GM12875 (cell line): ENCODE measurements around the gene MAG.

Experiments
- H3K4me3 ChIP-seq: one replicate; pipeline ENCODE4 v1.5.1; 2011; ENCODE audit warnings: low read depth, low read length, control low read depth
- TF ChIP-seq, protein P1 (sequence below): IDR thresholded peaks from 2 replicates; pipeline ENCODE4 v1.5.1; 2011; ENCODE audit warnings: low read depth, mild to moderate bottlenecking, control low read depth, inconsistent platforms, low read length, moderate library complexity, borderline replicate concordance; ENCODE audit not compliant: insufficient read depth

MAG gene

DNA sequence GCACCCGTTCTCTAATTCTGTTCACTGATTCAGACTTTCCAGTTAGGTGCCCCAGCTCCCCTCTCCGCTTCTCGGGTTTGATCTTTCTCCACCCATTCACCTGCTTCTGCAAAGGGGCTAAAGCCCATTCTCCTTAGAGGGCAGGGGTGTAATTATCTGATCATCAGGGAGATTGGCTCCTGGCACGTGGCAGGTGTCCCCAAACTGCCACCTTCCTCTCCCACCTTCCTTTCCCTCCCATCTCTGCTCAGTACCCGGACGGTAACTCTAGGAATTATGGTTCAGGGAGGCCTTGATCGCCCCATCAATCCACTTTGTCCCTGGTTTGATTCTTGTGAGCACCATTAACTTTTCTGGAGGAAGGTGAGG is 56.0 kb downstream of the MAG start:
- no peak overlapping the region for H3K4me3 ChIP-seq
- TF ChIP-seq, protein P1, sequence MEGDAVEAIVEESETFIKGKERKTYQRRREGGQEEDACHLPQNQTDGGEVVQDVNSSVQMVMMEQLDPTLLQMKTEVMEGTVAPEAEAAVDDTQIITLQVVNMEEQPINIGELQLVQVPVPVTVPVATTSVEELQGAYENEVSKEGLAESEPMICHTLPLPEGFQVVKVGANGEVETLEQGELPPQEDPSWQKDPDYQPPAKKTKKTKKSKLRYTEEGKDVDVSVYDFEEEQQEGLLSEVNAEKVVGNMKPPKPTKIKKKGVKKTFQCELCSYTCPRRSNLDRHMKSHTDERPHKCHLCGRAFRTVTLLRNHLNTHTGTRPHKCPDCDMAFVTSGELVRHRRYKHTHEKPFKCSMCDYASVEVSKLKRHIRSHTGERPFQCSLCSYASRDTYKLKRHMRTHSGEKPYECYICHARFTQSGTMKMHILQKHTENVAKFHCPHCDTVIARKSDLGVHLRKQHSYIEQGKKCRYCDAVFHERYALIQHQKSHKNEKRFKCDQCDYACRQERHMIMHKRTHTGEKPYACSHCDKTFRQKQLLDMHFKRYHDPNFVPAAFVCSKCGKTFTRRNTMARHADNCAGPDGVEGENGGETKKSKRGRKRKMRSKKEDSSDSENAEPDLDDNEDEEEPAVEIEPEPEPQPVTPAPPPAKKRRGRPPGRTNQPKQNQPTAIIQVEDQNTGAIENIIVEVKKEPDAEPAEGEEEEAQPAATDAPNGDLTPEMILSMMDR, result no peak

DNA sequence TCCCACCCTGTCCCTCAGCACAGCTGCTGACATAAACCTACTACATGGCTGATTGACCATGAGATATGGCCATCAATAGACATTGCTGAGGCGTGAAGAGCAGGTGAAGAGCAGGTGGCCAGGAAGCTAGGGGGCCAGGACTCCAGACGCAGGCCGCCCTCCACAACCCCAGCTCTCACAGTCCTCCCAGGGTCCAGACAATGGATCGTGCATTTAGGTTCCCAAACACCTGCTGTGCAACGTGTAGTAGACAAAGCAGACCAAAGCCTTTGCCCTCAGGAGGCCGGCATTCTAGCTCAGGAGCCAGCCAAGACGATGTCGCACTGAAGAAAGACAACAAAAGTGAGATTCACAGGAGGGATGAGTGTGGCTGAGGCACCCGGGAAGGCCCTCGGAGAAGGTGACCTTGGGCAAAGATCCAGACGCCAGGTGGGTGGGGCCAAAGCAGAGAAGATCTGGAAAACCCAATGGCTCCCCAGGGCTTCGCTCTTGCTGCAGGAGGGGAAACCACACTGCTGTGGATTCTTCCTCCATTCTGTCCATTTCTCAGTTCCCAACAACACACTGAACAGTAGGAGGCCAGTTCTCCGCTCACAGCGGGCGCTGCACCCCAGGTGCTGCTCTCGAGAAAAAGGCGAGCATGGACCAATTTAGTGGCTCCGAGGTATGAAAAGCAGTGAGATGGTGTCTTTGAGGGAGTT is 57.1 kb downstream of the MAG start:
- TF ChIP-seq, protein P1, result no peak
- no peak overlapping the region for H3K4me3 ChIP-seq

DNA sequence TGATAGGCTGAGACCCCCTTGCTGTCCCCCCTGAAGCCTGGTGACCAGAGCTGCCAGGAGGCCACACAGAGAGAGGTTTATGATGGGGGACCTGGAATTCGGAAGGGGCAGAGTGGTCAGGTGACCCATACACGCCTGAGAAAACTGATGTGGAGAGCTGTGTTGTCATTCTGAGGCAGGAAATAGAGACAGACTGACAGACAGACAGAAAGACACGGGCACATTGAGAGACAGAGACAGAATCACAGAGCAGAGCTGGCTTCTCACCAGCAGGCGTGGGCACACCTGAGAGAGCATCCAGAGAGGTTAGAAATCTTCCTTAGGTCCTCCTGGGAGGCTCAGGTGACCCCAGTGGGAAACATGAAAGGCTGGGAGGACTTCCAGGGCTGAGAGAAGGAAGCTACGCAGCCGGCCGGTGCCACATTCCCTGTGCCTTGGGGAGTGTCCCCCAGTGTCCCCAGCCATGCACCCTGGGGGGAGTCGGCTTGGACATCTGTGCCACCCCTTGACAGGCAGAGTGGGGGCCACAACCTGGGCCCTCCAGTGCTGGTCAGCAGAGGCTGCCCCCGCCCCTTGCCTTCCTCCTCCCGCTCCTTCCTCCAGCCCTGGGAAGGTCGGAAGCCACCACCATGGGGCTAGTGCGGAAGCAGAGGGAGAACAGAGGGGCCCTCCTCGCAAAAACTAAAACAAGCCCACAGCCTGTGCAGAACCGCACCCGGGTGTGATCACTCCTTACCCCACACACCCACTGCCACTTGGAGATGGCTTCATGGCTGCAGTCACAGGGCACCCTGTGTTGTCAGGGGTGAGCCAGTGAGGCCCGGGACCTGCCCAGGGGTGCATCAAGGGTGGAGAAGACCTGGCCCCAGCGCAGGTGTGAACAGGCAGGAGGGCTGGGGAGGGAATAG is 57.9 kb downstream of the MAG start:
- TF ChIP-seq, protein P1, result no peak

DNA sequence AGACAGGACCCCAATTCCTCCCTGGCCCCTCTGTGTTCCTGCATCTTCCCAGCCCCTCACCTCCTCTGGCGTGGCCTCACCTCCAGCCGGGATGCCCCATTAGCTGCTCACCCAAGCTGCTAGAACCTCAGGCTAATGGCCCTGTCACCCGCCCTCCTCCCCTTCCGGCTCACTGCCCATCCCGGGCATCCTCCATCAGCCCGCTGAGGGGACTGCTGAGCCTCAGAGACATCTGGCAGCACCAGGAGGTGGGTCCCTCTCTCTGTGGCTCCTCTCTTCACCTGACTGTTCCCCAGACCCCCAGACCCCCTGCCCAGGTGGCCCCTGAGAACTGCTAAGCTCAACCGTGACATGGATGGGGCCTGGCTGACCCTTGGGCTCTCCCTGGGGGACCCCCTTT is 58.6 kb downstream of the MAG start:
- H3K4me3 ChIP-seq, result no peak overlapping the region
- TF ChIP-seq, protein P1, result no peak

More for the DNA sequence above, 57.9 kb downstream of the MAG start:
- peak overlapping the region; percentile 7 for H3K4me3 ChIP-seq

DNA sequence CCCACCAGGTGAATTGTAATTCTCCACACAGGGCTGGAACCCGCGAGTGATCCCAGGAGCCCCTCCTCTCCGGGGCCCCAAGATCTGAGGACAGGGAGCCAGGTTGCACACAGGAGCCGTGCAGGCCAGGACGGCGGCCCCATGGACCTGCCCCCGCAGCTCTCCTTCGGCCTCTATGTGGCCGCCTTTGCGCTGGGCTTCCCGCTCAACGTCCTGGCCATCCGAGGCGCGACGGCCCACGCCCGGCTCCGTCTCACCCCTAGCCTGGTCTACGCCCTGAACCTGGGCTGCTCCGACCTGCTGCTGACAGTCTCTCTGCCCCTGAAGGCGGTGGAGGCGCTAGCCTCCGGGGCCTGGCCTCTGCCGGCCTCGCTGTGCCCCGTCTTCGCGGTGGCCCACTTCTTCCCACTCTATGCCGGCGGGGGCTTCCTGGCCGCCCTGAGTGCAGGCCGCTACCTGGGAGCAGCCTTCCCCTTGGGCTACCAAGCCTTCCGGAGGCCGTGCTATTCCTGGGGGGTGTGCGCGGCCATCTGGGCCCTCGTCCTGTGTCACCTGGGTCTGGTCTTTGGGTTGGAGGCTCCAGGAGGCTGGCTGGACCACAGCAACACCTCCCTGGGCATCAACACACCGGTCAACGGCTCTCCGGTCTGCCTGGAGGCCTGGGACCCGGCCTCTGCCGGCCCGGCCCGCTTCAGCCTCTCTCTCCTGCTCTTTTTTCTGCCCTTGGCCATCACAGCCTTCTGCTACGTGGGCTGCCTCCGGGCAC is 59.6 kb downstream of the MAG start:
- TF ChIP-seq, protein P1, result no peak
- no peak overlapping the region for H3K4me3 ChIP-seq

DNA sequence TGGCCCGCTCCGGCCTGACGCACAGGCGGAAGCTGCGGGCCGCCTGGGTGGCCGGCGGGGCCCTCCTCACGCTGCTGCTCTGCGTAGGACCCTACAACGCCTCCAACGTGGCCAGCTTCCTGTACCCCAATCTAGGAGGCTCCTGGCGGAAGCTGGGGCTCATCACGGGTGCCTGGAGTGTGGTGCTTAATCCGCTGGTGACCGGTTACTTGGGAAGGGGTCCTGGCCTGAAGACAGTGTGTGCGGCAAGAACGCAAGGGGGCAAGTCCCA is 60.2 kb downstream of the MAG start:
- TF ChIP-seq, protein P1, result no peak
- no peak overlapping the region for H3K4me3 ChIP-seq
